Bronchial epithelial cell (primary cell): ENCODE measurements around the gene GHSR. TPM values are rescaled to one million over a fixed set of nuclear protein-coding genes. Genes with fewer than 3 reads are reported as not detected.

Experiments used
- DNase-seq: peaks from one replicate; pipeline ENCODE4 v3.0.0-alpha.2; 2010; ENCODE audit warnings: low read depth
- FAIRE-seq: peaks from 2 replicates; lab custom pipeline; 2011; peaks lifted over from hg19 to GRCh38; lab: Jason Lieb, UNC
- H3K27me3 ChIP-seq: 2 replicates; pipeline ENCODE4 v1.5.1; 2011; ENCODE audit warnings: low read length; ENCODE audit not compliant: control insufficient read depth, insufficient read depth
- H3K36me3 ChIP-seq: 2 replicates; pipeline ENCODE4 v1.5.1; 2011; ENCODE audit warnings: low read length; ENCODE audit not compliant: control insufficient read depth, insufficient read depth
- H3K4me3 ChIP-seq: 2 replicates; pipeline ENCODE4 v1.5.1; 2011; ENCODE audit warnings: mild to moderate bottlenecking, low read depth, low read length, control low read depth
- total RNA-seq: library from RNA; depleted of rRNA; stranded (reverse); fragments of >200 nt; gene quantifications from 2 replicates; pipeline ENCODE4 v1.2.1, GENCODE V29; 2014
- TF ChIP-seq, protein P1 (sequence below): IDR thresholded peaks from 2 replicates; pipeline ENCODE4 v1.5.1; 2011; ENCODE audit warnings: mild to moderate bottlenecking, moderate library complexity, low read length, control low read depth, inconsistent platforms; ENCODE audit not compliant: insufficient read depth, severe bottlenecking

Gene GHSR
- total RNA-seq, 1 donor from 2014 or later, result not detected

DNA sequence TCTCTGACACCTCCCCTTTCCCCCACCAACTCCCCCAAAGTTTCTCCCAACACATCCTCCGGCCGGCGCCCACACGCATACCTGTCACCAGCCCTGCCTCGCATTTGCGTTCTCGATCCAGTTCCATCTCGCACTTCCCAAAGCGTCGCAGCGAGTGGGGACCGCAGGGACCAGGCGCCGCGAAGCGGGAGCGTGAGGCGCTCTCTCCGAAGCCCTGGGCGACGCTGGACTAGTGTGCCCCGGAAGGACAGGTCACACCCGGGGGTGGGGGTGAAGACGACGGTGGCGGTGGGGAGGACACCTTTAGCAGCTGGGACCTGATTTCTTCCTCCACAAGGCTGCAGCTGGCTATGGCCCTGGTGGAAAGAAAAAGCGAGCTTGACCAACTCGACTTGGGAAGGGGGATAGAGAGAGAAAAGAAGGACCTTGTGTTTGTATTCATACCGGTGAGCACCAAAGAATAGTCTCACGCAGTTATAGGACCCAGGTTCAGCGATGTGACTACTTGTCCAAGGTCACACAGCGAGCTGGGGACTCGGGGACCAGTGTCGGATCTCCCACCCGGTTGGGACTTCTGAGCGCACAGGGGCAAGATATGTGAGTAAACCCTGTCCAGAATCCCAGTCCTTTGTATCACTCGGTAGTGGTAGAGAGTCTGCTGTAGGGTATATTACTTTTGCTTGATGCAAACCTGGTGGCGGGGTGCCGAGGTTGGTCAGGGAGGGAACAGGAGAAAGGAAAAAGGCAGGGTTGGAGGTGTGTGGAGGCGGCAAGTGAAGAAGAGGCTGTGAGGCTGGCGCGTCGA, 607 bp upstream of the GHSR start:
- DNase-seq, result no peak
- no peak for FAIRE-seq
- Histone ChIP-seq H3K4me3 (no peak overlapping the region), H3K36me3 (no peaks in the 10 kb centered on the region), H3K27me3 (peaks cover 40% of the 10 kb centered on the region)
- TF ChIP-seq, protein P1, sequence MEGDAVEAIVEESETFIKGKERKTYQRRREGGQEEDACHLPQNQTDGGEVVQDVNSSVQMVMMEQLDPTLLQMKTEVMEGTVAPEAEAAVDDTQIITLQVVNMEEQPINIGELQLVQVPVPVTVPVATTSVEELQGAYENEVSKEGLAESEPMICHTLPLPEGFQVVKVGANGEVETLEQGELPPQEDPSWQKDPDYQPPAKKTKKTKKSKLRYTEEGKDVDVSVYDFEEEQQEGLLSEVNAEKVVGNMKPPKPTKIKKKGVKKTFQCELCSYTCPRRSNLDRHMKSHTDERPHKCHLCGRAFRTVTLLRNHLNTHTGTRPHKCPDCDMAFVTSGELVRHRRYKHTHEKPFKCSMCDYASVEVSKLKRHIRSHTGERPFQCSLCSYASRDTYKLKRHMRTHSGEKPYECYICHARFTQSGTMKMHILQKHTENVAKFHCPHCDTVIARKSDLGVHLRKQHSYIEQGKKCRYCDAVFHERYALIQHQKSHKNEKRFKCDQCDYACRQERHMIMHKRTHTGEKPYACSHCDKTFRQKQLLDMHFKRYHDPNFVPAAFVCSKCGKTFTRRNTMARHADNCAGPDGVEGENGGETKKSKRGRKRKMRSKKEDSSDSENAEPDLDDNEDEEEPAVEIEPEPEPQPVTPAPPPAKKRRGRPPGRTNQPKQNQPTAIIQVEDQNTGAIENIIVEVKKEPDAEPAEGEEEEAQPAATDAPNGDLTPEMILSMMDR, result no peak

DNA sequence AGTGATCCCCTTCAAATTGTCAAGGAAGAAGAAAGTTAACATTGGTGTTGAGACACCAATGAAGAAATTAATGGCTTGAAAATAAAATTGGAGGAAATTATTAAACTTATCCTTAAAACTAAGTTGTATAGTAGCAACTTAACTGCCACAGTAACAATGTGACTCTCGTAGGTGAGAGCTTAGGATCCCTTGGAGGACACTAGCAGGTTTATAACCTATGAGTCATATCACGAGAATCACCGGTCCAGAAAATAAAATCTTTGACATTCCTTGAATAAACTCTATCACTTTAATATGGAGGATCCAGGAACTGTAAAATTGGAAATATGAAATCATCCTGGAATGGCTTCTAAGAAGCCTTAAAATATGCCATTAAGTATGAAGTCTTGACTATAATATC, 2.1 kb downstream of the GHSR start:
- no peak overlapping the region for H3K4me3 ChIP-seq
- DNase-seq, result no peak
- FAIRE-seq, result no peak
- no peaks in the 10 kb centered on the region for H3K36me3 ChIP-seq
- TF ChIP-seq, protein P1, result no peak
- H3K27me3 ChIP-seq, result peaks cover 40% of the 10 kb centered on the region

DNA sequence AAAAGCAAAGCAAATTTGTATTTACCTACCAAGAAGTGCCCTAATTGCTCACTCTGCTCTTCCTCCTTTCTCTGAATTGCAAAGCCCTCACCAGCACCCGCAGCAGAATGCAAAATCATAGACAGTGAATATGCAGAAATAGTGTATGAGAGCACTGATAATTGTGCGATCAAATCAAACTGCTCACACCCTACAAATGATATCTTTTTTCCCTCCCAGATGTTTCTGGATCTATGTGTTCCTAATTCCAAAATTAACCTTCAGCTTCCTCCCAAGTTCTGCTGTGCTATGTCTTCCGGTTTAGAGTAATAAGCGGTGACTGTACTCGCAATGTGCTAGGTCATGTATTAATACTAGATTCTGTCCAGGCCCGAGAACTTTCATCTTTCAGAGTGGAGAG, 3.4 kb downstream of the GHSR start:
- H3K4me3 ChIP-seq, result no peak overlapping the region
- H3K27me3 ChIP-seq, result peaks cover 37% of the 10 kb centered on the region
- H3K36me3 ChIP-seq, result no peaks in the 10 kb centered on the region
- TF ChIP-seq, protein P1, result no peak
- FAIRE-seq (peak; percentile 70), DNase-seq (no peak)

DNA sequence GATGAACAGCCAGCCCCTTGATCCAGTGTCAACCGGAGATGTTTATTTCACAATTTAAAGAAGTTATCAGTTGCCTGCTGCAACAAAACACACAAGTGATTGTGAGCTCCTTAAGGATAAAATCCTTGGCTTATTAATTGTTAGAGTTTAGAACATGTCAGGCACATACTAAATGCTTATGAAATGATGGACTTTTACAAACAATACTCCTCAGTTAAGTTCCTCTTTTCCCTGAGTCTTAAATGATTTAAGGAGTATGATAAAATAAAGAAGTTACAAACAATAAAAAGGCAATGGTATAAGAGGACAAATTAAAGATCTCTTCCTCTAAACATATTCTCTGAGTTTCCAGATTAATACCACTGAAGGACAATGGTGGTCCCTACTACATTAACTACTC, 5.7 kb downstream of the GHSR start:
- DNase-seq, result no peak
- H3K4me3 ChIP-seq, result no peak overlapping the region
- TF ChIP-seq, protein P1, result no peak
- FAIRE-seq, result no peak
- H3K36me3 ChIP-seq, result no peaks in the 10 kb centered on the region
- H3K27me3 ChIP-seq, result peaks cover 15% of the 10 kb centered on the region

DNA sequence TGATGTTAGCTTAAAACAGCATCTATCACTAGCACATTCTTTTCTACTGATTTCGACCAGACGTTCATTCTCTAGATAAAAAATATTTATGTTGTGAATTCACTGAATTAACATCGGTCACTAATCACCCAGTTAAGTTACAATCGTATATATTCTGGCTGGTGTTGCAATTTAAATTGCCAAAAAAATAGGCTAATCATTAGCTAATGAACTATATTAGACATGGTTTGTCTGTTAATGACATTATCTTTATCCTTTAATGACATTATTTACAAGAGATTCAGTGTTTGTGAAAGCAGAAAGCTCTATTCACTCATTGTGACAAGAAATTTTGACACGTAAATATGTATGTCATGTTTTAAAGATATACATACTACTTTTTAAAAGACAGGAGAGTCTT, 6.7 kb downstream of the GHSR start:
- DNase-seq (no peak), FAIRE-seq (no peak)
- TF ChIP-seq, protein P1, result no peak
- no peaks in the 10 kb centered on the region for H3K36me3 ChIP-seq
- H3K27me3 ChIP-seq, result peaks cover 9% of the 10 kb centered on the region
- H3K4me3 ChIP-seq, result no peak overlapping the region

DNA sequence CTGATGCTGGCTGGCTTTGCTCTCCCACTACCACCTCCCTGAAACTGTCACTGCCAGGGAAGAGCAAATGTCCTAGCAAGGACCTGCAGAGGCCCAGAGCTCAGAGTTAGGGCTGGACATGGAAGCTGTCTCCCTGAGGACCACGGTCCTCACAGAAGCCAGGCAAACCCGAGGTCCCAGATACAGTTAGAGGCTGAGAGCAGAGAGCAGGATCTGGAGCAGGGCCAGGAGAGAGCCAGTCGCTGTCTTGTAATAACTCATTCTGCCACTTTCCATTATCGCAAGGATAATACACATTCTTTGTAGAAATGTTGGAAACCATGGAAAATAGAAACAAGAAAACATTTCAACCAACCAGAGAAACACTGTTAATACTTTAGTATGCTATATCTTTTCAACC, 10.1 kb downstream of the GHSR start:
- FAIRE-seq (no peak), DNase-seq (no peak)
- Histone ChIP-seq H3K27me3 (no peaks in the 10 kb centered on the region), H3K4me3 (no peak overlapping the region), H3K36me3 (no peaks in the 10 kb centered on the region)
- TF ChIP-seq, protein P1, result no peak
